ENCODE data around the gene CCT5.

DNA sequence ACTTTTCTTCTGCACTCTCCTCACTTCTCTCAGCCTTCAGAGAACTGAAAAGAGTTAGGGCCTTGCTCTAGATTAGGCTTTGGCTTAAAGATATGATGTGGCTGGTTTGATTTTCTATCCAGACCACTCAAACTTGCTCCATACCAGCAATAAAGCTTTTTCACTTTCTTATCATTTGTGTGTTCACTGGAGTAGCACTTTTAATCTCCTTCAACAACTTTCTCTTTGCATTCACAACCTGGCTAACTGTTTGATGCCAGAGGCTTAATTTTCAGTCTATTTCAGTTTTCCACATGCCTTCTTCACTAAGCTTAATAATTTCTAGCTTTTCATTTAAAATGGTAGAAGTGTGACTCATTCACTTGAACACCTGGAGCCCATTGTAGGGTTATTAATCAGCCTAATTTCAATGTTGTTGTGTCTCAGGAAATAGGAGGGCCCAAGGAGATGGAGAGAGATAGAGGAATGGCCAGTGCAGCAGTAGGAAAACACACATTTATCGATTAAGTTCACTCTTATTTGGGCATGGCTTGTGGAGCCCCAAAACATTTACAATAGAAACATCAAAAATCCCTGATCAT, 6.3 kb upstream of the CCT5 start:
- TF ChIP-seq, protein P1, sequence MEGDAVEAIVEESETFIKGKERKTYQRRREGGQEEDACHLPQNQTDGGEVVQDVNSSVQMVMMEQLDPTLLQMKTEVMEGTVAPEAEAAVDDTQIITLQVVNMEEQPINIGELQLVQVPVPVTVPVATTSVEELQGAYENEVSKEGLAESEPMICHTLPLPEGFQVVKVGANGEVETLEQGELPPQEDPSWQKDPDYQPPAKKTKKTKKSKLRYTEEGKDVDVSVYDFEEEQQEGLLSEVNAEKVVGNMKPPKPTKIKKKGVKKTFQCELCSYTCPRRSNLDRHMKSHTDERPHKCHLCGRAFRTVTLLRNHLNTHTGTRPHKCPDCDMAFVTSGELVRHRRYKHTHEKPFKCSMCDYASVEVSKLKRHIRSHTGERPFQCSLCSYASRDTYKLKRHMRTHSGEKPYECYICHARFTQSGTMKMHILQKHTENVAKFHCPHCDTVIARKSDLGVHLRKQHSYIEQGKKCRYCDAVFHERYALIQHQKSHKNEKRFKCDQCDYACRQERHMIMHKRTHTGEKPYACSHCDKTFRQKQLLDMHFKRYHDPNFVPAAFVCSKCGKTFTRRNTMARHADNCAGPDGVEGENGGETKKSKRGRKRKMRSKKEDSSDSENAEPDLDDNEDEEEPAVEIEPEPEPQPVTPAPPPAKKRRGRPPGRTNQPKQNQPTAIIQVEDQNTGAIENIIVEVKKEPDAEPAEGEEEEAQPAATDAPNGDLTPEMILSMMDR (IDR thresholded peaks at IDR 0.05): no peak
- TF ChIP-seq POLR2A (IDR thresholded peaks at IDR 0.05): no peak
